Measurements from ENCODE around the gene CBX3. TPM values are rescaled to one million over a fixed set of nuclear protein-coding genes. Genes with fewer than 3 reads are reported as not detected.

CBX3 gene
- total RNA-seq, 2 experiments from 2014 or later, result 124 to 132 TPM

DNA sequence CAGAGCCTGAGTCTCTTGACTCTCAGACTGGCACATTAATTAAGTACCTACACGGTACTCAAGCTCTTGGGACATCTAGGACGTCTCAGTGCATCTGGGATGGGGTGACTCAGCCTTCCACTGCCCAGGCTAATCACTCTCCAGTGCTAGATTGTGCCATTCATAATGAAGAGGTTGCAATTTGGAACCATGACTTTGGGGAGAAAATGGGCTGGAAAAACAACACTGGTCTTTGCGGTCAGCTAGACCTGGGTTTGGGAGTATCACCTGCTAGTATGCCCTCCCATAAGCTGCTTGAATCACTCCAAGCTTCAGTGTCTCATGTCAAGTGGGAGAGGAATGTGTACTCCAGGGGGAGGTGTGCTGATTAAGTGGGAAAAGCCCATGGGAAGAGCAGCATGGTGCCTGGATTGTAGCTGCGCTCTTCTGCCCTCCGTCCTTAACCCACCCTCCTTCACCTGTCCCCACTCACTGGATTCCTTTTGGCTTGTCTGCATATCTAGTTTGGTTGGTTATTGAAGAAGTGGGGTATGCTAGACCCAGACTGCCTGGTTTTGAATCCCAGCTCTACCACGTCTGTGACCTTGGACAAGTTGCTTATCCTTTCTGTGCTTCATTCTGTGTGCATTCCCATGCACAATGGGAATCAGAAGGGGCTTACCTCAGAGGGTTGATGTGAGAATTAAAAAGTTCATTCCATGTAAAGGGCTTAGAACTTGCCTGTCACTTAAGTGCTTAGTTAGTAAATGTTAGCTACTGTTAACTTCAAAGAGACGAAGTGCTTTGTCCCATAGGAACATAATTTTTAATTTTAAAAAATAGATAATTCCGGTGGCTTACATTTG lies 45.8 kb upstream of the CBX3 start:
- intact Hi-C loops (cut with DNase I, micrococcal nuclease), result loop anchor here (1.0 to 5.0 kb wide), 2 partner anchors 43 to 1862 kb away; no protein-coding TSS in a partner anchor
- TF ChIP-seq CTCF (IDR thresholded peaks at IDR 0.05), result no peak

DNA sequence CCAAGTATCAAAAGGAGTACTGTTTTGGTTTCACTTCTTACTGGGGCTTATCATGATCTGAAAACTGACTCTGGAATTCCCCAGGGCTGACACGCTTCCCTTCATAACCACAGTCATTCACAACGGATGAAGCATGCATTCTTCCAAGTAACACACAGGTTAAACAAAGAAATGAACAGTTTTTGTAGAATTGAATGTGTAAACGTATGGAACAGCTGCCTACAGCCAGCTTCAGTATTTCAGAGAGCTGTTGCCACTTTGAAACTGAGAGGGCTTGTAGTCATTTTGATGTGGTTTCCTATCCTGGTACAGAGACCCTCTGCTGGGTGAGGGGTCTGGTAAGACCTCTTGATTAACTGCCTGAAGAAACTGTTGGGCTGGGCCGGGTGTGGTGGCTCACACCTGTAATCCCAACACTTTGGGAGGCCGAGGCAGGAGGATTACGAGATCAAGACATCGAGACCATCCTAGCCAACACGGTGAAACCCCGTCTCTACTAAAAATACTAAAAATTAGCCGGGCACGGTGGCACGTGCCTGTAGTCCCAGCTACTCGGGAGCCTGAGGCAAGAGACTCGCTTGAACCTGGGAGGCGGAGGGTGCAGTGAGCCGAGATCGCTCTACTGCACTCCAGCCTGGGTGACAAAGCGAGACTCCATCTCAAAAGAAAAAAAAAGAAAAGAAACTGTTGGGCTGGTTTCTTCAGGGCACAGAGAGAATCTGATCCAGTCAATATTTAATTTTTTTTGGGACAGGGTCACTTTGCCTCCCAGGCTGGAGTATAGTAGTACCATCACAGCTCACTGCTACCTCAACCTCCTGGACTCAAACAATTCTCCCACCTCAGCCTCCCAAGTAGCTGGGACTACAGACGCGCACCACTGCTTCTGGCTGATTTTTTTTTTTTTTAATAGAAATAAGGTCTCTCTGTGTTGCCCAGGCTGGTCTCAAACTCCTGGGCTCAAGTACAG lies 44.8 kb upstream of the CBX3 start:
- ChIA-PET POLR2A (interaction anchor here (0.9 to 3.5 kb wide), 11 partner anchors 10 to 66 kb away, joined by 3 to 19 read pairs (median 5); partner anchors contain the start of genes CBX3 and HNRNPA2B1), CTCF (interaction anchor here (1.4 to 1.7 kb wide), 5 partner anchors 11 to 46 kb away, joined by 3 to 7 read pairs (median 4); no protein-coding TSS in a partner anchor)
- DNase-seq, result peak in 8 of 14 experiments; percentile 17 to 92 (median 40)
- Histone ChIP-seq H3K4me1 (ENCODE audit: insufficient read depth, low read length) (peaks cover 63% of the 10 kb centered on the region), H3K36me3 (ENCODE audit: insufficient read depth, low read length) (no peaks in the 10 kb centered on the region), H3K27me3 (ENCODE audit: control insufficient read depth in 1 of 2, insufficient read depth in 2 of 2, low read length in 2 of 2) (no peaks in the 10 kb centered on the region), H3K4me3 (ENCODE audit: low read length) (peak overlapping the region; percentile 40), H3K27ac (ENCODE audit: low read depth in 1 of 2, low read length in 2 of 2) (peak overlapping the region; percentile 53 to 85), H3K9me3 (ENCODE audit: control insufficient read depth in 1 of 2, insufficient read depth in 1 of 2, low read length in 2 of 2) (no peaks in the 10 kb centered on the region)
- H3K27ac Mint-ChIP-seq, result peak overlapping the region; percentile 77
- peaks cover 1% of the 10 kb centered on the region for H3K36me3 Mint-ChIP-seq (ENCODE audit: low read depth)
- H3K27me3 Mint-ChIP-seq, result no peaks in the 10 kb centered on the region
- ATAC-seq (ENCODE audit: poor library complexity), result peak; percentile 52
- peak overlapping the region; percentile 66 for H3K4me3 Mint-ChIP-seq
- no peak for TF ChIP-seq CTCF (IDR thresholded peaks at IDR 0.05)
- peaks cover 66% of the 10 kb centered on the region for H3K4me1 Mint-ChIP-seq (ENCODE audit: low read depth)
- no peaks in the 10 kb centered on the region for H3K9me3 Mint-ChIP-seq
- intact Hi-C loops (cut with DNase I, micrococcal nuclease), result loop anchor here (1.0 to 5.0 kb wide), 2 partner anchors 42 to 1861 kb away; no protein-coding TSS in a partner anchor

More for the DNA sequence above, 45.8 kb upstream of the CBX3 start:
- peak overlapping the region; percentile 66 for H3K4me3 Mint-ChIP-seq
- H3K36me3 Mint-ChIP-seq (ENCODE audit: low read depth), result peaks cover 7% of the 10 kb centered on the region
- CTCF ChIA-PET, result interaction anchor here (1.0 to 1.7 kb wide), 6 partner anchors 12 to 54 kb away, joined by 3 to 7 read pairs (median 4); no protein-coding TSS in a partner anchor
- H3K27ac Mint-ChIP-seq, result peak overlapping the region; percentile 77
- DNase-seq, result peak in 2 of 14 experiments; percentile 43 to 51
- ATAC-seq (ENCODE audit: poor library complexity), result peak; percentile 1
- Histone ChIP-seq H3K9me3 (ENCODE audit: control insufficient read depth in 1 of 2, insufficient read depth in 1 of 2, low read length in 2 of 2) (no peaks in the 10 kb centered on the region), H3K4me3 (ENCODE audit: low read length) (peak overlapping the region; percentile 40), H3K27ac (ENCODE audit: low read depth in 1 of 2, low read length in 2 of 2) (peak overlapping the region; percentile 37 to 68), H3K36me3 (ENCODE audit: insufficient read depth, low read length) (no peaks in the 10 kb centered on the region), H3K27me3 (ENCODE audit: control insufficient read depth in 1 of 2, insufficient read depth in 2 of 2, low read length in 2 of 2) (no peaks in the 10 kb centered on the region), H3K4me1 (ENCODE audit: insufficient read depth, low read length) (peaks cover 73% of the 10 kb centered on the region)
- no peaks in the 10 kb centered on the region for H3K27me3 Mint-ChIP-seq
- peaks cover 74% of the 10 kb centered on the region for H3K4me1 Mint-ChIP-seq (ENCODE audit: low read depth)
- POLR2A ChIA-PET, result interaction anchor here (0.9 to 3.5 kb wide), 8 partner anchors 30 to 65 kb away, joined by 3 to 19 read pairs (median 5); partner anchors contain the start of genes CBX3 and HNRNPA2B1
- no peaks in the 10 kb centered on the region for H3K9me3 Mint-ChIP-seq
